Measurements from ENCODE around the gene PLEKHM2.
"Not testable (repeated sequence)": the region's sequence is repeated elsewhere in the genome, so short reads cannot be mapped to it uniquely, and the experiment has no call there.

The PLEKHM2 gene, protein sequence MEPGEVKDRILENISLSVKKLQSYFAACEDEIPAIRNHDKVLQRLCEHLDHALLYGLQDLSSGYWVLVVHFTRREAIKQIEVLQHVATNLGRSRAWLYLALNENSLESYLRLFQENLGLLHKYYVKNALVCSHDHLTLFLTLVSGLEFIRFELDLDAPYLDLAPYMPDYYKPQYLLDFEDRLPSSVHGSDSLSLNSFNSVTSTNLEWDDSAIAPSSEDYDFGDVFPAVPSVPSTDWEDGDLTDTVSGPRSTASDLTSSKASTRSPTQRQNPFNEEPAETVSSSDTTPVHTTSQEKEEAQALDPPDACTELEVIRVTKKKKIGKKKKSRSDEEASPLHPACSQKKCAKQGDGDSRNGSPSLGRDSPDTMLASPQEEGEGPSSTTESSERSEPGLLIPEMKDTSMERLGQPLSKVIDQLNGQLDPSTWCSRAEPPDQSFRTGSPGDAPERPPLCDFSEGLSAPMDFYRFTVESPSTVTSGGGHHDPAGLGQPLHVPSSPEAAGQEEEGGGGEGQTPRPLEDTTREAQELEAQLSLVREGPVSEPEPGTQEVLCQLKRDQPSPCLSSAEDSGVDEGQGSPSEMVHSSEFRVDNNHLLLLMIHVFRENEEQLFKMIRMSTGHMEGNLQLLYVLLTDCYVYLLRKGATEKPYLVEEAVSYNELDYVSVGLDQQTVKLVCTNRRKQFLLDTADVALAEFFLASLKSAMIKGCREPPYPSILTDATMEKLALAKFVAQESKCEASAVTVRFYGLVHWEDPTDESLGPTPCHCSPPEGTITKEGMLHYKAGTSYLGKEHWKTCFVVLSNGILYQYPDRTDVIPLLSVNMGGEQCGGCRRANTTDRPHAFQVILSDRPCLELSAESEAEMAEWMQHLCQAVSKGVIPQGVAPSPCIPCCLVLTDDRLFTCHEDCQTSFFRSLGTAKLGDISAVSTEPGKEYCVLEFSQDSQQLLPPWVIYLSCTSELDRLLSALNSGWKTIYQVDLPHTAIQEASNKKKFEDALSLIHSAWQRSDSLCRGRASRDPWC

GRCh38 chr1:15684042-15684461, at the start of gene PLEKHM2:
TSS of gene PLEKHM2 (plus strand) at chr1:15684320. CDS start at chr1:15684559, 239 bp downstream.
- DNase-seq: peak; percentile 18

- DNase-seq: no peak
These were observed 47.7 kb upstream of the PLEKHM2 start for GRCh38 chr1:15636436-15636835.

GRCh38 chr1:15637826-15638225, 46.3 kb upstream of the PLEKHM2 start:
- no peak for DNase-seq

DNA sequence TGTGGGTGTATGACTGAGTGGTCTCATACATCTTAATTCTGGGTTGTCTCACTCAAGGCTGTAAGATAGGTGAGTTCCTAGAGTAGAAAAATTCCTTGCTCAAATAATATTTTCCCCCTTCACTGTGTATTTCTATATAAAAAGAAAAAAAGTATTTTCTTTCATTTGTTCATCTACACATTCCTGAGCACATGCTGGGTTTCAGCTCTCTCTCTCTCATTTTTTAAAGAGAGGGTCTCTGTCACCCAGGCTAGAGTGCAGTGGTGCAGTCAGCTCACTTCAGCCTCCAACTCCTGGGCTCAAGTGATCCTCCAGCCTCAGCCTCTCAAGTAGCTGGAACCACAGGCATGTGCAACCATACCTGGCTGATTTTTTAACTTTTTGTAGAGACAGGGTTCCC, 44.9 kb upstream of the PLEKHM2 start:
- no peak for DNase-seq

DNA sequence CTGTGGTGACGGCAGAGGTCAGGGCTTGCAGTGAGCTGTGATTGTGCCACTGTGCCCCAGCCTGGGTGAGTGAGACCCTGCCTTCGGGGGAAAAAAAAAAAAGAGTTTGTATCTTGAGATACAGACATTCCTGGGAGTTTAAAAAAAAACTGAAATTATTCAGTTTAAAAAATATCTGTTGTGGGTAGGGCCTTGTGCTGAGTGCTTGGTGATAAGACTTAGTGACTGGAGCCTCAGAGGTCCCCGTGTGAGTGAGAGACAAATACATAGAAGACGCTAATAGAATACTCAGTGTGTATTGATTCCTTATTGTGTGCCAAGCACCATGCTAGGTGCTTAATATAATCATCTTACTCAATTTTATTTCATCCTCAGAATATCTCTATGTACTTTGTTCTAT, 44.2 kb upstream of the PLEKHM2 start:
- no peak for DNase-seq

- DNase-seq: no peak
These were observed 43.5 kb upstream of the PLEKHM2 start for GRCh38 chr1:15640667-15641066.

- no peak for DNase-seq
These were observed 34.2 kb upstream of the PLEKHM2 start for GRCh38 chr1:15649937-15650336.

DNA sequence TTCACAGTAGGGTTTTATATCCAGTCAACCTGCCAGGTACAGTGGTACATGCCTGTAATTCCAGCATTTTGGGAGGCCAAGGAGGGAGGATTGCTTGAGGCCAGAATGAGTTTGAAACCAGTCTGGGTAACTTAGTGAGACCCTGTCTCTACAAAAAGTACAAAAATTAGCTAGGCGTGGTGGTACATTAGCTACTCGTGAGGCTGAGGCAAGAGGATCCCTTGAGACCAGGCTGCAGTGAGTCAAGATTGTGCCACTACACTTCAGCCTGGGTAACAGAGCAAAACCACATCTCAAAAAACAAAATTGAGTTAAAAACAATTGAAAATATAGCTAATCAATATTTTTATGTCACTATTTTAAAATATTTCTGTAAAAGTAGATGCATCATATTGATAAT, 33.7 kb upstream of the PLEKHM2 start:
- no peak for DNase-seq

DNA sequence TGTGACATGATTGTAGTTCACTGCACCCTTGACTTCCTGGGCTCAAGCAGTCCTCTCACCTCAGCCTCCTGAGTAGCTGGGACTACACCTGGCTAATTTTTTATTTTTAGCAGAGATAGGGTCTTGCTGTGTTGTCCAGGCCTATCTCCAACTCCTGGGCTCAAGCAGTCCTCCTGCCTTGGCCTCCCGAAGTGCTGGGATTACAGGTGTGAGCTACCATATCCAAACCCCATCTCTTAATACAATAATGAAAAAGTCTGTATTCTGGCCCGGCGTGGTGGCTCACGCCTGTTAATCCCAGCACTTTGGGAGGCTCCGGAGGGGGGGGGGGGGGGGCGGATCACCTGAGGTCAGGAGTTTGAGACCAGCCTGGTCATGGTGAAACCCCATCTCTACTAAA, 32.0 kb upstream of the PLEKHM2 start:
- not testable (repeated sequence) for DNase-seq

DNA sequence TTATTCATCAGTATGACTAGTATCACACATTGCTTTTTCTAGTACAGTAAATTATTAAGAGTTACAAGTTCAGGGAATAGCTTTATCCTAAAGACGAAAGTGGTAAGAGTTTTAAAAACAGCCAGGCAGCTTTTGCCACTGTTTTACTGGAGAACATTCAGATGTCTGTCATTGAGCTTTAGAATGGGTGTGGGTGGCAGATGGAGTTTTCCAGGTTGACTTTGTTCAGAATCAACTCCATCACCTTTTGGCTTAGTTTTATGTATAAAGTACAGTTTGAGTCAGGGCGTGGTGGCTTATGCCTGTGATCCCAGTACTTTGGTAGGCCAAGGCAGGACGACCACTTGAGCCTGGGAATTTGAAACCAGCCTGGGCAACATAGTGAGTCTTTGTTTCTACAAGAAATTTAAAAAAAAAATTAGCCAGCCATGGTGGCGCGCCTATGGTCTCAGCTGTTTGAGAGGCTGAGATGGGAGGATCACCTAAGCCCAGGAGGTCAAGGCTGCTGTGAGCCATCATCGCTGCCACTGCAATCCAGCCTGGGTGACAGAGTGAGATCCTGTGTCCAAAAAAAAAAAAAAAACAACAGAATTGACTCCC, 29.9 kb upstream of the PLEKHM2 start:
- no peak for DNase-seq

DNA sequence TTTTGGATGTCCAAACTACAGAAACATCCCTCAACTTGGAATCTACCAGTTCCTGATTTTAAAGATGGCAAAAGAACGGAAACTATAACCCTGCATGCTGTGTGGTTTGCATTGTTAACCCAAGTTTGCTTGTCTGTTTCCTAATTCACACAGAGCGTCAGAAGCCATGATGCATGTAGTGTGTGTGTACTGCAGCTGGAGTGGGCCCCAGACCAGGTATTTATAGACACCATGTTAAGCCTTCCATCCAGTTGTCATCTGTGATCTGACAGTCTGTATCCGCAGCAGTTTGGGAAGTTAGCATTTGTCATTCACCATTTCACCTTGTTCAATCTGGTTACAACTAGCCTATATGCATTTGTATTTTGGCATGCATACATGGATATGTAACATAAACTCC, 27.7 kb upstream of the PLEKHM2 start:
- no peak for DNase-seq

DNA sequence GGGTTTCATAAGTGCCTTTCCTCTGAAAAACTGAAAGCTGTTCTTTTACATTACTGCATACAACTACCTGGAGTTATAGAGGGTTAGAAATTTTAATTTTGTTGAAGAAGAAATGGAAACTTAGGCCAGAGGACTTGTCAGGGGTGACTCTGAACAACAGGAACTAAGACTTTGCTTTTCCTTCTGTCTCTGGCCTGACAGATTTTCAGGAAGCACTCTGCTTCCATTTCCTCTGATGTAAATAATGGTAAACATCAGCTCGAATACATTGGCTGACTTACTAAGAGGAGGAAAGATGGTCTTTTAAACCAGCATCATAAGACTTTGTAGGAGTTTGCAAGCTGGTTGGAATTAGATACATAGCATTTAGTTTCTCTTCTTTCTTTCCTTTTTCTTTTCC, 27.1 kb upstream of the PLEKHM2 start:
- no peak for DNase-seq

- no peak for DNase-seq
These were observed 24.0 kb upstream of the PLEKHM2 start for GRCh38 chr1:15660151-15660550.

DNA sequence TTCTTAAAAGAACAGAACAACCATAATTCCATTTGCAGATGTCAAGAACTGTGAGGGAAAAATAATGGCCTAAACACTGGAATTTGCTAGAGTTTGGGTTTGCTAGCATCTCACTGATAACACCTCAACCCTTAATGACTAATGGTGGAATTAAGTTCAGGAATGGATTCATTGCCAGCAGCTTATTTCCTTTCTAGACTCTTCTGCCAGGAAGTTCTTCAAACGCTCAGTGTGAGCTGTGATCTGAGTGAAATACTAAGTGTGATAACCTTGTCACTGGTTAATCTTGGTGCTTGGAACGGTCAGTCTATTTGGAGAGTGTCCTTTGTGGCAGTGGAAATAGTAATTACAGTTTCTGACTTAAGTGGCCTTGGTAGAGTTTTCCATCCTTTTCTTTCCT, 21.6 kb upstream of the PLEKHM2 start:
- DNase-seq: no peak

GRCh38 chr1:15663925-15664324, 20.2 kb upstream of the PLEKHM2 start:
- DNase-seq: no peak

DNA sequence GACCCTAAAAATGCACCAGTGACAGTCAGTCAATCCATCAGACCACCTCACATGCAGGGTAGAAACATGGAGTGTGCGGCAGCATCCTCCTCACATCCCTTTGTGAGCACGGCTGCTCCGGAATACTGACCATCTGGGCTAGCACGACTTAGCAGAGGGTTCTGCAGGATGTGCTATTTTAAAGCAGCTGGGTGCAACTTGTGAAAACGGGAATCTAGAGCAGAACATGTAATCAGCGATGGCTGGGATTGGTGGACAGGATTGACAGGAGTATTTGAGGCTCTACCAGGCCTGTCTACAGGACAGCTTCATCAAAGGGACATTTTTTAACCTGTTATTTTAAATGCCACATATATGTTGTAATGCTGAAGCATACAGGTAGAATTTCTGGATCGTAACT, 16.8 kb upstream of the PLEKHM2 start:
- no peak for DNase-seq

- no peak for DNase-seq
These were observed 15.9 kb upstream of the PLEKHM2 start for GRCh38 chr1:15668089-15668754.

GRCh38 chr1:15669074-15669473, 15.0 kb upstream of the PLEKHM2 start:
- no peak for DNase-seq

DNA sequence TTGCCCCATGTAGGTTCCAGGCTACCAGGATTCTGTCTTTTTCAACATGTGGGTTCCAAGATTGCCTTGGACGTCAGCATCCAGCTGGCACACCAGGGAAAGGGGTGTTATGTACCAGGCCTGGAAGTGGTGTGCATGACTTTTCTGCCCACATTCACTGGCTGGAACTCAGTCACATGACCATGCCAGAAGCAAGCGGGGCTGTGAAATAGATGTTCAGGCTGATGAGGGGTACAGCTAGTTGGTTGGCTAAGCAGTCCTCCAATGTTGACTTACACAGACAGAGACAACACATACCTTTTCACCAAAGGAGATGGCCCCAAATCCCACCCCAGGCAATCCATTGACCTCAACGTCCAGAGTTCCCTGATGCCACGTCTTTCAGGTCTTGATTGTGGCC, 14.3 kb upstream of the PLEKHM2 start:
- DNase-seq: no peak

- no peak for DNase-seq
These were observed 12.7 kb upstream of the PLEKHM2 start for GRCh38 chr1:15671430-15671829.

DNA sequence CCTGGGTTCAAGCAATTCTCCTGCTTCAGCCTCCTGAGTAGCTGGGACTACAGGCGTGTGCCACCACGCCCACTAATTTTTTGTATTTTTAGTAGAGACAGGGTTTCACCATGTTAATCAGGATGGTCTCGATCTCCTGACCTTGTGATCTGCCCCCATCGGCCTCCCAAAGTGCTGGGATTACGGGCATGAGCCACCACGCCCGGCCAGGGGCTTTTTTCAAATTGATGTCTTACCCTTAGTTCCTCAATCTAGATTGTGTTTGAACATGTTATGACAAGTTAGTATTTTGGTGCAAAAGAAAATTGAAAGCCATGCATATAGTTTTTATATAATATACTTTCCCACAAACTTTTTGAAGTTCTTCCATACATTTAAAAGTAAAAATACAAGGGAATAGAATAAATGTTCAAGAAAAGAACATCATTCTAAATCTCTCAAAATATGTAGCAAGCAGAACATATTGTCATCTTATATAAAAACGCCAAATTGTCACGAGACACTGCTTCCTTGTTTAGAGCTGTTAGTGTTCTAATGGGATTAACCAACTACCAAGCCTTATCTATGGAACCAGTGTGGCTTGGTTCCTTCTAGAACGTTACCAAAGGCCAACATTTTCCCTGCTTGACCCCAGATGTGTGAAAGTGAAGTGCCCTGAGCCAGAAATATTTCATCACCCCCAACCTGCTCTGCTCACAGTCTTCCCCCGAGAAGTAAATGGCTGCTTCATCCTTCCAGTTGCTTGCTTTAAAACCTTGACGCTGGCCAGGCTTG, 9.5 kb upstream of the PLEKHM2 start:
- DNase-seq: no peak

GRCh38 chr1:15676010-15676409, 8.1 kb upstream of the PLEKHM2 start:
- DNase-seq: no peak

Data from NCI-H1436 (cell line).